SU-DHL-6 (cell line): ENCODE measurements around the gene KCNJ12.
"Not testable (repeated sequence)": the region's sequence is repeated elsewhere in the genome, so short reads cannot be mapped to it uniquely, and the experiment has no call there.

Experiments used
- EZH2phosphoT487 ChIP-seq: fragments of 200-600 bp; sonication (generic), shearing (Covaris generic); conservative IDR thresholded peaks from 2 replicates; pipeline ENCODE4 v1.6.1; 2018; ENCODE audit warnings: mild to moderate bottlenecking, antibody characterized with exemption, low read length, moderate library complexity, mixed read lengths
- TF ChIP-seq, protein P1 (sequence below): fragments of 200-600 bp; sonication (generic); IDR thresholded peaks from one replicate; pipeline ENCODE4 v1.5.1; 2017; ENCODE audit warnings: antibody characterized with exemption, mild to moderate bottlenecking, low read length, moderate library complexity; ENCODE audit not compliant: insufficient read depth, poor library complexity, severe bottlenecking

DNA sequence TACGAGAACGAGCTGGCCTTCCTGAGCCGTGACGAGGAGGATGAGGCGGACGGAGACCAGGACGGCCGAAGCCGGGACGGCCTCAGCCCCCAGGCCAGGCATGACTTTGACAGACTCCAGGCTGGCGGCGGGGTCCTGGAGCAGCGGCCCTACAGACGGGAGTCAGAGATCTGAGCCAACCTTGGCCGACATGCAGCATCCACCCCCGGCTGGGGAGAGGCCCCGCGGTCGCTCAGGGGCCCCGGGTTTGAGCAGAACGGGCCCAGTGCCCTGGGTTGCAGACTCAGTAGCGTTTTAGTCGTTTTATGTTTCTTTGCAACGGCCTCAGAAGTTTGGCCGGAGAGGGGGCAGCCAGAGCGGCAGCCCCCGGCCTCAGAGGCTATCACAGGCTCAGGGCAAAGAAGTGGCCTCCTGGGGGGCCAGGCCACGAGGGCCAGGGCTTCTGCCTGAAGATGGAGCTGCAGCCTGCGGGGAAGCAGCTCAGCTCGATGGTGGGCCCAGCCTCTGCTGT is 40.4 kb downstream of the KCNJ12 start:
- TF ChIP-seq, protein P1, sequence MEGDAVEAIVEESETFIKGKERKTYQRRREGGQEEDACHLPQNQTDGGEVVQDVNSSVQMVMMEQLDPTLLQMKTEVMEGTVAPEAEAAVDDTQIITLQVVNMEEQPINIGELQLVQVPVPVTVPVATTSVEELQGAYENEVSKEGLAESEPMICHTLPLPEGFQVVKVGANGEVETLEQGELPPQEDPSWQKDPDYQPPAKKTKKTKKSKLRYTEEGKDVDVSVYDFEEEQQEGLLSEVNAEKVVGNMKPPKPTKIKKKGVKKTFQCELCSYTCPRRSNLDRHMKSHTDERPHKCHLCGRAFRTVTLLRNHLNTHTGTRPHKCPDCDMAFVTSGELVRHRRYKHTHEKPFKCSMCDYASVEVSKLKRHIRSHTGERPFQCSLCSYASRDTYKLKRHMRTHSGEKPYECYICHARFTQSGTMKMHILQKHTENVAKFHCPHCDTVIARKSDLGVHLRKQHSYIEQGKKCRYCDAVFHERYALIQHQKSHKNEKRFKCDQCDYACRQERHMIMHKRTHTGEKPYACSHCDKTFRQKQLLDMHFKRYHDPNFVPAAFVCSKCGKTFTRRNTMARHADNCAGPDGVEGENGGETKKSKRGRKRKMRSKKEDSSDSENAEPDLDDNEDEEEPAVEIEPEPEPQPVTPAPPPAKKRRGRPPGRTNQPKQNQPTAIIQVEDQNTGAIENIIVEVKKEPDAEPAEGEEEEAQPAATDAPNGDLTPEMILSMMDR = not testable (repeated sequence)
- TF ChIP-seq EZH2phosphoT487 = not testable (repeated sequence)
